22Rv1 (cell line): ENCODE measurements around the gene RCL1.

Source experiments
- H3K27ac ChIP-seq: fragments of 450-650 bp; 2 replicates; pipeline ENCODE4 v1.5.1; 2017
- ZFX ChIP-seq: fragments of 450-650 bp; IDR thresholded peaks from 2 replicates; pipeline ENCODE4 v1.6.1; 2017; ENCODE audit warnings: antibody characterized with exemption, borderline replicate concordance
- TF ChIP-seq, protein P1 (sequence below): fragments of 450-650 bp; IDR thresholded peaks from 2 replicates; pipeline ENCODE4 v1.5.1; 2017; ENCODE audit warnings: mild to moderate bottlenecking

RCL1 gene

DNA sequence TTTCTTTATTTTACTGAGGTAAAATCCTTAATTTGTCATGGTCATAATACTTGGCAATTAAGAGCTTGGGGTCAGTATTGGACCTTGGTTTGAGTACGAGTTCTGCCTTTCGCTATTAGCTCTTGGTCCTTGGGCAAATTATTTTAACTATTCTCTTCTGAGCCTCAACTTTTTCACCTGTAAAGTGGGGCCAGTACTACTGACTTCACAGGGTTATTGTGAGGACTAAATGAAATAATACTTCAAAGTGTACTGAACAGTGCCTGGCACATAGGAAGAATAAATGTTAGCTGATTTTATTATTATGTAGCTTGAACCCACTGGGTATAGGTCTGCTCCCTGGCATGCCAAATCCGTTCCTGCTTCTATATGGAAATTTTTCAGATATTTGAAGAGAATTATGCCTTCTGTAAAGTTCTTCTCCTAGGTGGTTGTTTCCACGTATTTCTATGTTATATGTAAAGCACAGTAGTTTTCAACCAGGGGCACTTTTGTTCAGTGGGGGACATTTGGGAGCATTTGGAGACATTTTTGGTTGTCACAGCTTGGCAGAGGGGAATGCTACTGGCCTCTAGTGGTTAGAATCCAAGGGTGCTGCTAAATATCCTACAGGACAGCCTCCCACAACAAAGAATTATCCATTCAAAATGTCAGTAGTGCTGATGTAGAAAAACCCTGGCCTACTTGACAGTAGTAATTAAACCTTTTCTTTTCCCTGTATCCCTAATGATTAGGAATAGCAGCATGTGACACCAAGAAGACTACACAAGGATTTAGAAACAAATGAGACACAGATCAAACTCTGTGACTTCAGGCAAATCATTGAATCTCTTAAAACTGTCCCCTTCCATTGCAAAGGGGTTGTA, 4.5 kb downstream of the RCL1 start:
- H3K27ac ChIP-seq: no peak overlapping the region
- TF ChIP-seq ZFX: no peak
- TF ChIP-seq, protein P1, sequence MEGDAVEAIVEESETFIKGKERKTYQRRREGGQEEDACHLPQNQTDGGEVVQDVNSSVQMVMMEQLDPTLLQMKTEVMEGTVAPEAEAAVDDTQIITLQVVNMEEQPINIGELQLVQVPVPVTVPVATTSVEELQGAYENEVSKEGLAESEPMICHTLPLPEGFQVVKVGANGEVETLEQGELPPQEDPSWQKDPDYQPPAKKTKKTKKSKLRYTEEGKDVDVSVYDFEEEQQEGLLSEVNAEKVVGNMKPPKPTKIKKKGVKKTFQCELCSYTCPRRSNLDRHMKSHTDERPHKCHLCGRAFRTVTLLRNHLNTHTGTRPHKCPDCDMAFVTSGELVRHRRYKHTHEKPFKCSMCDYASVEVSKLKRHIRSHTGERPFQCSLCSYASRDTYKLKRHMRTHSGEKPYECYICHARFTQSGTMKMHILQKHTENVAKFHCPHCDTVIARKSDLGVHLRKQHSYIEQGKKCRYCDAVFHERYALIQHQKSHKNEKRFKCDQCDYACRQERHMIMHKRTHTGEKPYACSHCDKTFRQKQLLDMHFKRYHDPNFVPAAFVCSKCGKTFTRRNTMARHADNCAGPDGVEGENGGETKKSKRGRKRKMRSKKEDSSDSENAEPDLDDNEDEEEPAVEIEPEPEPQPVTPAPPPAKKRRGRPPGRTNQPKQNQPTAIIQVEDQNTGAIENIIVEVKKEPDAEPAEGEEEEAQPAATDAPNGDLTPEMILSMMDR: peak; percentile 88

GRCh38 chr9:4797854-4798150, 5.1 kb downstream of the RCL1 start:
- no peak for TF ChIP-seq ZFX
- TF ChIP-seq, protein P1: no peak

DNA sequence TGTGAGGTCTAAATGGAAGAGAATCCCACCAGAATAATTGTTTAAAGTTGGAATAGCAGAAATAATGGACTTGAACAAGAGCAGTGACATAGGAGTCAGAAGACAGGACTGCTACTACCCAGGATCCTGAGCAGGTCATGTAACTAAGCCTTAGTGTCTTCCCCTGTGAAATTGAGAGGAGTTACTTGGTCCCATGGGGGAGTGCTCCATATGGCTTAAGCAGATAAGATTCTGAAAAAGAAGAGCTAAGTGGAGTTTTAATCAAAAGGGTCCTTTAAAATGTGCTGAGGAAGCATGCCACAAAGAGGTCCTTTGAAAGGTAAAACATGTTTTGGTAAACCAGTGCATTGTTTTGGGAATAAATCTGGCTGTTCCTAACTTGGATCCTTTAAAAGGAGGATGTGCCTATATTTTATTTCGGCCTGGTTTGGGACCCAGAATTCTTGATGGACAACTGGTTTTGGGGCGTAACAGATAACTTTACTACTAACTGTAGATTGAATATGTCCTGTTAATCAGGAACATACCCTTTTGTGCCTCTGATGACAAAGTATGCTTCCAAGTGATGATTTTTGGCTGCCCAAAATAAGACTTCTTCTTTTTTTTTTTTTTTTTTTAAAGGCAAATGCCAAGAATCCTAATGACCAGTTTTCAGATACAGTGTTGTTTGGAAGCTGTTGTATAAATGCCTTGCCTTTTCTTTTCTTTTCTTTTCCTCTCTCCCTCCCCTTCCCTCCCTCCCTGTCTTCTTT, 5.7 kb downstream of the RCL1 start:
- TF ChIP-seq, protein P1: no peak
- TF ChIP-seq ZFX: no peak
- H3K27ac ChIP-seq: no peak overlapping the region

More at GRCh38 chr9:4797854-4798150, 5.1 kb downstream of the RCL1 start:
- H3K27ac ChIP-seq: no peak overlapping the region

- no peak overlapping the region for H3K27ac ChIP-seq
- TF ChIP-seq, protein P1: no peak
- TF ChIP-seq ZFX: no peak
These were observed 6.3 kb downstream of the RCL1 start for GRCh38 chr9:4799033-4799430.

DNA sequence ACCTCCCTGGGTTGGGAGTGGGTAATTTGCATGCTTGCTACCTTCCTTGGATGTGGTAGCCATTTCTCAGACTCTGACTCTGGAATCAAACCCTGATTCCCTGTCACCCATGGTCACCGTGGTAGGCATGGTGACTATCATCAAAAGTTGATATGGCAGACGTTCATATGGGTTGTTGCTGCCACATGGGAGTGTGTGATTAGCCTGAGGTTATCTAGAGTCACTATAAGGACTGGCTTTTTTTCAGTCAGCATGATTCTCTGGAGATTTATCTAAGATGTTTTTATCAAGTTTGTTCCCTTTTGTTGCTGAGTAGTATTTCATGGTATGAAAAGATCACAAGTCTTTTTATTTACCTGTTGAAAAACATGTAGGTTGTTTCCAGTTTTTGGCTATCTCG, 7.0 kb downstream of the RCL1 start:
- no peak for TF ChIP-seq ZFX
- TF ChIP-seq, protein P1: no peak
- no peak overlapping the region for H3K27ac ChIP-seq

GRCh38 chr9:4801156-4801555, 8.4 kb downstream of the RCL1 start:
- H3K27ac ChIP-seq: no peak overlapping the region
- TF ChIP-seq ZFX: no peak
- TF ChIP-seq, protein P1: no peak
